T-helper 1 cell treated with Interleukin-12 subunit alpha and Interleukin-12 subunit beta and Interleukin-4 antibody, amounts not matched to agents 30 ng/mL and 1 ng/mL, for 36 hours (primary cell): Measurements from ENCODE around the gene NPNT. TPM values are rescaled to one million over a fixed set of nuclear protein-coding genes. Genes with fewer than 3 reads are reported as not detected.

ENCODE experiments used
- intact Hi-C: fragments of 100-400 bp; cut with micrococcal nuclease; formaldehyde crosslinking; loops from one replicate; pipeline ENCODE4 v1.15.1; 2024
- total RNA-seq: library from RNA; stranded (reverse); gene quantifications from 2 replicates; pipeline ENCODE4 v1.2.3, GENCODE V29; 2022

The NPNT gene
- total RNA-seq, 1 donor from 2014 or later: not detected

DNA sequence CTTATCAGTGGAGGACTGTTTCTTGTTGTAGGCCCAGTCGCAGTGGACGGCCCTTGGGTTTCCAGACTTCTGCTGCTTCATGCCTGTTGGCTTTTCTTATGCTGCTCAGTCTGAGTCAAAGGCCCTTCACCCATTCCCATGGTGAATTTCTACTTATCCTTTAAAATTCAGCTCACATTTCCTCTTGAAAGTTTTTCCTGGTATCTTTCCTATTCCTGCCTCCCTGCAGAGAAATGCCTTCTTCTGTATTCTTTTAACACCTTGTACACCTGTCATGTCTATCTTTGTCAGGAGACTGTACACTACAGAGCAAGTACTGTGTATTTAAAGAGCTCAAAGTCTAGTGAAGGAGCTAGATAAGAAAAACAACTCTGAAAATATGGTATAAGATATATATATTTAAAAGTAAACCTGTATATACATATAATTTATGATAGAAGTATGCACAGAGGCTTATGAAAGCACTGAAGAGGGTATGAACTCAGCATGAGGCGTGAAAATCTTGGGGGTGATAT is 22.0 kb downstream of the NPNT start:
- intact Hi-C loops: no loop called here

DNA sequence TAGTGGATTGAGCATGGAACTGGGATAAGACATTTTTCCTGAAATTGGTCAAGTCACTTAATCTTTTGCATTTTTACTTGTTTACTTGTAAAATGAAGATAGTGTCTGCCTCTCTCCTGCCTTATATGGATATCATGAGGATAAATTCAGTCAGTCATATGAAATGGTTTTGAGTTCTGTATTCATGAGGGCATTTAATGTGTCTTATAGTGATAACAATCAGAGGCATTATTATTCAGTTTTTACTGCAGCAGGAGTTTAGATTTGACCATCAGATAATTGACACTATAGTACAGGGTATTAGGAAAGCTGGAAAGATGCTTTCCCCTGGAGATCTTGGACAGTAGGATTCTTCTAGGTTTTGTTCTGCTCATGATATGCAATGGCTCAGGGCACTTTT is 26.0 kb downstream of the NPNT start:
- intact Hi-C loops: no loop called here

DNA sequence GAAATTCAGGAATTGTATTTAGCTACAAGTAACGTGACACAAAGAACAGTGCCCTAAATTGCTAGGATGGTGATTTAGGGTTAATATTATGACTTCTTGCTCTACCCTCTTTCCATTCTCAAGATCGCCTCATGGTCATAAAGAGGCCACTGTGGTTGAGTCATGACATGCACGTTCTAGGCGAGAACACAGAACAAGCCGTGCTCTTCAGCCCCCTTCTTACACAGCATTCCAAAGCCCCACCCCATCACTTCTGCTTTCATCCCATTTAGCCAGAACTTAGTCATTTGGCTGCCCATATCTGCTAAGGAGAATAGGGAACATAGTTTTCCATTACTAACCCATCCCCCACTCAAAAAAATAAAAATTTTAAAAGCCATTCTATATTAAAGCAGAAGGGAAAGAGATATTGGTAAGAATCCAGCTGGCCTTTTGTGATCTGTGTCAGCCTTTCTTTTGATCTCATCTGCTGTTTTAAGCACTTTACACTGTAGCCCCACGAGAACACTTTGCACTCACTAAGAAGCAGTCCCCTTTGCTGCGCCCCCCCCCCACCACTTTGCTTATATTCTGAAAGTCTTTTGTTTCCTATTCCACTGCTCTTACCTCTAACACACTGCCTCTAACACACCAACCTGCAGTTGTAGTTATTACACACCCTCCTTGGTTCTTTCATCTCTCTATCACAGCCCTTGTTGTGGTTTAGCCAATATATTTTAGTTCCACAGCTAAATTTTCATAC is 28.4 kb downstream of the NPNT start:
- intact Hi-C loops: no loop called here

DNA sequence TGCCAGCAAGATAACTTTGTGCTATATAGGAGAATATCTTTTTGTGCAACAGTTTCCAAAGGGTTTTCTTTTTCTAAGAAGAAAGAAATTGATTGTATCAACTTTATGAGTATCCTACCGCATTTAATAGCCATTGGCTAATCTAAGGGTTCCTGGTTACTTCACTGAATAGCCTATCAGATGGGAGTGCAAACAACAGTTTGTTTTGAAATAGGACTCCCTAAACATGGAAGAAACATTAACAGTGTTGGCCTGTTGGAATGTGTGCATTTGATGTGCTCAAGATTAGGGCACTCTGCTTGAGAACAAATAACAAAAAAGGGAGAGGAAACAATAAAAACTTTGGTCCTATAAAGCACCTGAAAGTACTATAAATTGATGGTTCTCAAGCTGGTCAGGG is 29.1 kb downstream of the NPNT start:
- intact Hi-C loops: no loop called here

DNA sequence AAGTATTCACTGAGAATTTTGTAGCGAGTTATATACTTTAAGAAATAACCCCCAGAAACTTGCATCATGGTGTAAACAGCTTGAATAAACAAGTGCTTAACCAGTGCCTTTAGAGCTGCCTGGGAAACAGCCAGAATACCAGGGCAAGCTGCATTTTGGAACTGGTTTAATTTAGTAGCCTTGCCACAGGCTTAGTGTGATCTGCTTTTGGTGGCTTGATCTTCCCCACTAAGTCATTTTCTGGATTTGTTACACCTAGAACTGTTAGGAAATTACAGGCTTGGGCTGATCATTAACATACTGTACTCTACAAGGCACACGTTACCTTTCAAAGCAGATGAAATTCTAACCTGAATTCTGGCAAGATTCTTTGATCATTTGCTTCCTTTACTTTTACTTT is 35.4 kb downstream of the NPNT start:
- intact Hi-C loops: no loop called here

DNA sequence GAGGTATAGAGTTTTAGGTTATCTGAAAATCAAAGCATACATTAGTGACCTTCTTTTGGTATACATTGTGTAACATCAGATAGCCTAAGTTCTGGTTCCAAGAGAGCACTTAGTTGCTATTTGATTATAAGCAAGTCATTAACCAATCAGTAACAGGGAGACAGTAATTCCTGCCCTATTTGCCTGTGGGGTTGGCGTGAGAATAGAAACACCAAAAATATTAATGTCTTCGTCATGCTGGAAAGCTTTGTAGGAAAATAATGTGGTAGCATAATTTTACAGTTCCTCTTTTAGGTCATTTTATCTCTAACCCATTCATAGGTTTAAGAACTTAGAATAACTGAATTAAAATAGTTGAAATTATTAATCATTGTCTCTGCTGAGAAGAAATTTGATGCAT is 37.8 kb downstream of the NPNT start:
- intact Hi-C loops: no loop called here

DNA sequence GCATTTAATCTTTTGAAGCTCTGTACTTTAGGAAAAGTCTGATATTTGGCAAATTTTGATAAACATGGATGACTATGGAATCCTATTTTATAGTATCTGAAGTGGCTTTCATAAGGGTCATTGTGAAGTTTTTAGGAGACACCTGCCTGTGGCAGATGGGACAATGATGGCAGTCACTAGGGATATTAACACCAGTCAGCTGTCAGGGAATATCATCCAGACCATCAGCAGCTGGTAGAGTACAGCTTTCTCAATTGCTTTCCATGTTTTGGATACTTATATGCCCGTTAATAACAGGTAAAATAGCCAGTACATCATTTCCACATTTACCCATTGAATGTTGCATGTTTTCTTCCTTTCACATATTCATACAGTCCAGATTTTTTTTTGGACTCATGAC is 39.1 kb downstream of the NPNT start:
- intact Hi-C loops: no loop called here

DNA sequence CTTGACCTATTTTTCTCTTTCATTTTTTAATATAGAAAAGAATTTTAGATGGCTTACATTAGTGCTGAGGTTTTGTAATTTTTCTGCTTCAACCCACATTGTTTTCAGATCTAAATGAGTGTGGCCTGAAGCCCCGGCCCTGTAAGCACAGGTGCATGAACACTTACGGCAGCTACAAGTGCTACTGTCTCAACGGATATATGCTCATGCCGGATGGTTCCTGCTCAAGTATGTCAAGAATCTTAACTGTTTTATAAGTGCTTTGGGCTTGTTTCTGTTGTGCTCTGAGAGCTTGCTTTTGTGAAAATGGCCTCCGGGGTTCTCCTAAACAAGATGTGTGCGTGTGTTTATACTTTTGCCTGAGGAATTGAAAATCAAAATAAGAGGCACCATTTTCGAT is 41.6 kb downstream of the NPNT start:
- intact Hi-C loops: no loop called here

DNA sequence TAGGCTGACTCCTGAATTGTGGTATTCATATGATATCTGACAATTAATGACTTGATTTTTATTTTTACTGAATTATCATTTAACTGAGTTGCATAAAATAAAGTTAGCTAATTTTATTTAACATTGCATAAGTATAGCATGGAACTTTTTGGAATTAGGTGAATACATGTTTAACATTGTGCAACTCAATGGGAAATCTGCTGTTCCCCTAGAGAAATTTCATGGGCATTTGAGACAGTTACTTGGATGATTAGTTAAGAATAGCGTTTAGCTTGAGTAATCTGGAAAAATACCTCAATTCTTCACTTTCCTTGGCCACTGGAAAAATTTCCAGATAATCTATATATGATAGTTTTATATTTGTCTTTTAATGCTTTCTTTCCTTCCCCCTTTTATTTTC is 42.5 kb downstream of the NPNT start:
- intact Hi-C loops: no loop called here

DNA sequence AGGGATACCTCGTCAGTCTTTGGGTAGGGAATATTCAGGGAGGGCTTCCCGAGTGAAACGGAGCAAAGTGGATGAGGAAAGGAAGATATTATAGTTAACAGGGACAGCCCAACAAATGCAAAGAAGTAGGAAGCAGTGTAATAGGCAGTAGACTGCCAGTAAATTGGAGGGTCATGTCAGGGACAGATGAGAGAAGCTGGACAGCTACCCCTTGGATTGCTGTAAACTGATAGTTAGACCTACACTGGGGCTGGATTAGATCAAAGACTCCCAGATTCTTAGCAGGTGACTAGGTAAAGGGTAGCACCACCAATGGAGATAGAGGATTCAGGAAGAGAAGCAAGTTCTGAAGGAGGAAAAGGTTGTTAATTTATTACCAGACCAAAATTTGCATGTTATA is 48.0 kb downstream of the NPNT start:
- intact Hi-C loops: no loop called here

DNA sequence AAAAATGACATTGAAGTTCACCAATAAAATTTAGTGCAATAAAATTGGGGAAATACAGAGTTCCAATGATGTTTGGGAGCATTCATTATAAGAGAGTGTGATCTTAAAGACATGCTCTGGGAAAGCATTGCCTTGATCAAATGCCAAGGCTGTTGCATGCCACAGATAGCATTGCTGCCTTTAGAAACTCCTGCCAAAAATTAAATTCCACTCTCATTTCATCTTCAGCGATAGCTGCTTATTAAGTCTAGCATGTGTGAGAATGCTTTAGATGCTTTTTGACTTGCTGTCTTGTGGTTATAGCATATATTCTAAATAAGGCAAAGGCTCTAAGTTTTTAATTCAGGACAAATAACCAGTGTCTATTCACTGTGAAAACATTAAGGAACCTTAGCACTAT is 49.3 kb downstream of the NPNT start:
- intact Hi-C loops: no loop called here

DNA sequence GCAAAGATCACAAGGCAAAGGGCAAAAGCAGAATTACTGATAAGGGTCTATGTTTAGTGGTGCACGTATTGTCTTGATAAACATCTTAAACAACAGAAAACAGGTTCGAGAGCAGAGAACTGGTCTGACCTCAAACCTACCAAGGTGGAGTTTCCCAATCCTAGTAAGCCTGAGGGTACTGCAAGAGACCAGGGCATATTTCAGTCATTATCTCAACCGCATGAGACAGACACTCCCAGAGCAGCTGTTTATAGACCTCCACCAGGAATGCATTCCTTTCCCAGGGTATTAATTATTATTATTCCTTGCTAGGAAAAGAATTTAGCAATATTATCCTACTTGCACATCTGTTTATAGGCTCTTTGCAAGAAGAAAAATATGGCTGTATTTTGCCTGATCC is 51.5 kb downstream of the NPNT start:
- intact Hi-C loops: no loop called here

DNA sequence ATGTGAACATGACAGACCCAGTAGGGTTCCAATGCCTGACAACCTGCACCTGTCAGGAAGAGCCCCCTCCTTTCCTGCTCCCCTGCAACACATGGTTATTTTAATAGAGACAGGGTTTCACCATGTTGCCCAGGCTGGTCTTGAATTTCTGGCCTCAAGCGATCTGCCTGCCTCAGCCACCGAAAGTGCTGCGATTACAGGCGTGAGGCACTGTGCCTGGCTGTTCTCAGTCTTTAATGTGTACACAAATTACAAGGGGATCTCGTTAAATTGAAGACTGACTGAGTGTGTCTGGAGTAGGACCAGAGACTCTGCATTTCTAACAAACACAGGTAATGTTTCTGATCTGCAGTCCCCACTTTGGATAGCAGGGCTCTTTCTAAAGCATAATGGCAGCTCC is 55.4 kb downstream of the NPNT start:
- intact Hi-C loops: no loop called here

DNA sequence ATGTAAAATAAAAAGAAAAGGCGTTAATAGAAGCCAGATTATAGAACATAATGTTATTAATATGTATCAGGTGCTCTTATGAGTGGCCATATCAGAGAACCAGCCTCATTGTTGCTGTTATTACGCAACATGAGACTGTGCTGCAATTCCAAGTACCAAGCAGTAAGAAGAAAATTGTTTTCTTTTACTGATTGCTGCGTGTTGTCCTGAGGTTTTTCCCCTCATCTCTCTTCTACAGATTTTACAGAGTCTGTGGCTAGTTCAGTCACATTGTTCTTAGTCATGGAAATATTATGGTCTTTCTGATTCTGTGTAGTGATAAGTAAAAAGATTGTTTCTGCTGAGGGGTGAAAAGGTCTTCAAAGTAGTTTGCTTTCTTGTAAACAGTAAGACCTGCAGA is 55.9 kb downstream of the NPNT start:
- intact Hi-C loops: no loop called here

DNA sequence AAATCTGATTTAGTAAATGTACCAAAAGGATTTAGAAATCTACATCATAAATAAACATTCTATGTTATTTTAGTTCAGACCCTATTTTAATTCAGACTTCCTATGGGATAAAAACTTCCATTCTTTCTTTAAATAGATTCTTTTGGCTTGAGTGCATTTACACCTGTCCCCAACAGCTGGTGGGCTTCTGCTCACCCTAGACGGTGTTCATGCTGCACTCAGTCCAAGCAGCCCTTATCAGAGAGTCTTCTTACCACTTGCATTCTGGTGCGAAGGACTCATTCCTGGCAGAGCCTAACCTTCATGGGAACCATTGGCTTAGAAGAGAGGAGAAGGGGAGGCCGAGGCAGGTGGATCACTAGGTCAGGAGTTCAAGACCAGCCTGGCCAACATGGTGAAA is 57.3 kb downstream of the NPNT start:
- intact Hi-C loops: no loop called here

DNA sequence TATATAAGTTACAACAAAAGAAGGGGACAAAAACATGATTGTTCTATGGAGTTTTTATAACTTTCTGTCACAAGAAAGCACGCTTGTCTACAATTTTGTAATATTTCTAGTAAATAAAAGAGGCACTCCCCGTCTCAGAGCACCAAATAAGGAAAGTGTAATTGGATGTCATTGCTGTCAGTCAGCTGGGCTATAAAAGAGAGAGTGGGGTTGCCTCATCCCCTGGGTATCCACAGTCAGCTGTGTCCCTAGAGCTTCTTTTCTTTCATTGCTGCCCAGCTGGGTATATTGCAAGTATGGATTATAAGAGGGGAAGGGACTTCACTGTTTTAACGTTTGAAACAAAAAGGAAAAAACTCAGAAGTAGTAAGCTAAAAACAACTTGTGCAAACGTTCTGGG is 61.3 kb downstream of the NPNT start:
- intact Hi-C loops: no loop called here

DNA sequence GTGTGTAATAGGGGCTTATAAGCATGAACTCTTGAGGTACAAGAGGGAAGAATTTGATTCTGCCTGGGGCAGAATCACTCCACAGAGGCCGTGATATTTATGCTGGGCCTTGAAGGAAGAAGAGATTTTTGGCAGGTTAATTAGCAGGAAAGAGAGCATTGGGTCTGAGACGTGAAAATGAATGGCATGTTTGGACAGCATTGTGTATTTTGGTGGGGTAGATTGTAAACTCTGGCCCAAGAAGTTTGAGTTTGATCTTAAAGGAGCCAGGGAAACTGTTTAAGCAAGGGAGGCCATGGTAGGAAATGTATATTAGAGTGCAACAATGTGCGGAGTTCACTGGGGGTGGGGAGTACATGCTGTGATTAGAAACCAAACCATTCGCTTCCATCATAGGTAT is 62.4 kb downstream of the NPNT start:
- intact Hi-C loops: no loop called here

DNA sequence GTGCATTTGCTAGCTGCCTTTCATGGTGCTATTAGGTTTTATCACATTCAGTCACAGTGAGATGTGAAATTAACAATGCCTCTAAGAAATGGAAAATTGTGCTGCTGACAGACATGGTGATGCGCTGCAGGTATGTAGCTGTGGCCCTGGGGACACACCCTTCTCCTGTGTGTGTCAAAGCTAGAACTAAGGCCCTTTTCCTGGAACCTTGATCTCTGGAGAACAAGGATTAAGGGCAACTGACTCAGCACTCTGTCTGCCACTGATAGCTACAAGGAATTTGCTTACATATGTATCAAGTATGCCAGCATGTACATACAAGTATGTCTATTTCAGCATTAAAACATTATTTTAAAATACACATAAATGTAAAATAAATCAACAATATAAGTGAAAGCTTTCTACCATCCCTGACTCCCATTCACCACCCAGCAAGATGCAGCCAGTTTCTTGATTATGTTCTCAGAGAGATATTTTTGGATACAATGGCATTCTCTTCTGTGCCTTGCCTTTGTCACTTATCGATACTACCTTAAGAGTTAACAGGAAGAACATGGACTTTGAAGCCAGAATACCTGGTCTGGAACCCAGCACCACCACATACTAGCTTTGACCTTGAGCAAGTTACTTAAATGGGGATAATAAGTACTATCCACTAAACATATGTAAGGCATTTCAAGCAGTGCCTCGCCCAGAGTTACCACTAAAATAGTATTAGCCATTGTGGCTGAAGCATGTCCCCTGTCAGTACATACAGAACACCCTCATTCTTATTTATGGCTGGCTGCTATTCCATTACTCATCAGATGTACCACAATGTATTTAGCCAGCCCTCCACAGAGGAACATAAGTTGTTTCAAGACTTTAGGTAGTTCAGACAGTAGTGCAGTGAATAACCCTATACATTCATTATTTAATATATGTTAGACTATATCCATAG is 68.5 kb downstream of the NPNT start:
- intact Hi-C loops: no loop called here

DNA sequence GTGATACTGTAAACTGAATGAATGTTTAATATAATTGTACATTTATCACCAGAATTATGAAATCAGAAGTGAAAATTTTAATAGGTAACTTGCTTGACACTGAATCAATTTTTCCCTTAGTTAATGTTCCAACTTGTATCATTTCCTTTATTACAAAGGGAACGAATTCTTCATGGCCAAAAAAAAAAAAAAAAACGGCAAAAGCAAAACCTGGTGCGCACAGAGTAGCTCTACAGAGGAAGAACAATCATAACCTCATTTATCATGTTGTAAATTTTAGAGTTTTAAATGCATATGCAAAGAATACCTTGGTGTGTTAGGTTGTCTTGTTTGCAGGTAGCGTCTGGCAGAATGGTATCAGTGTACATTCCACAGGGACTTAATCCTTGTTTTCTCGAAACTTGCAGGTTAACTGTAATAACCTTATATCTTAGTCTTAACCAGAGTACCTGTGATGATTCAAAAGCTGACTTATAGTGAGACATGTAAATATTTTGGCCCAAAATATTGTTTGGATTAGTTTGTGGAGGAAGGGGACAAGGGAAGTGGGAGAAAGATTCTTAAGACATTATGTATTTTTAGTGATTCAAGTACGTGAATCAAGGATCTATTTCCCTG is 70.0 kb downstream of the NPNT start:
- intact Hi-C loops: no loop called here

DNA sequence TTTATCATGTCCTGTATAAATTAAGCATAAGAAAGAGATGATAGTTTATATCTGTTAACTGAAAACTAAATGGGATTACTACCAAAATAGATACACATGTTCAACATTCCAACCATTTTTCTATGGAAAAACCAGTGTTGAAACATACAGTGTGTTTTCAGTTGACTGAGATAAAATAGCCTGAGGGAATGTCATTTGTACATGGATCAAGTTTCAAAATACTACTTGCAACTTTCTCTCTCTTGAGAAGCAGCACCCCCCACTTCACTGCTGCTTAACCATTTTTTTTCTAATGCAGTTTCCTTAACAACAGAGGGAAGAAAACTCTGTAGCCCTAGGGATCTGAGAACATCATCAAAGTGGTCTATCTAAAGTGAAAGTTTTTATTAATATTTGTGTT is 70.8 kb downstream of the NPNT start:
- intact Hi-C loops: no loop called here

DNA sequence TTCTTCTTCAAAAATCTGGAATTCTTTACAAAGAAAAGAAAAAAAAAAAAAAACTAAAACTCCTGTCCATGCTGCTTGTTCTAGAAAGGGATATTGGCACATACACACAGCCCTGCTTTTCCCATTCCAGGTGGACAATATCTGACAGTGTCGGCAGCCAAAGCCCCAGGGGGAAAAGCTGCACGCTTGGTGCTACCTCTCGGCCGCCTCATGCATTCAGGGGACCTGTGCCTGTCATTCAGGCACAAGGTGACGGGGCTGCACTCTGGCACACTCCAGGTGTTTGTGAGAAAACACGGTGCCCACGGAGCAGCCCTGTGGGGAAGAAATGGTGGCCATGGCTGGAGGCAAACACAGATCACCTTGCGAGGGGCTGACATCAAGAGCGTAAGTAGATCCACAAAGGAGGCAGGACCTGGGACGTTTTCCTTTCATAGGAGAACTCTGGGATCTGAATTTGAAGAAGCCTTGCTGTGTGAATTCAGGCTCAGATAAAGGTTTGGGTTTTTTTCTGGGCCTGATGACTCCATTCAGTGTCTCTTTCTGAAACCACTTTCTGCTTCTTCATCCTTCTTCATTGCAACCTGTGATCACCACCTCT is 71.9 kb downstream of the NPNT start:
- intact Hi-C loops: no loop called here

DNA sequence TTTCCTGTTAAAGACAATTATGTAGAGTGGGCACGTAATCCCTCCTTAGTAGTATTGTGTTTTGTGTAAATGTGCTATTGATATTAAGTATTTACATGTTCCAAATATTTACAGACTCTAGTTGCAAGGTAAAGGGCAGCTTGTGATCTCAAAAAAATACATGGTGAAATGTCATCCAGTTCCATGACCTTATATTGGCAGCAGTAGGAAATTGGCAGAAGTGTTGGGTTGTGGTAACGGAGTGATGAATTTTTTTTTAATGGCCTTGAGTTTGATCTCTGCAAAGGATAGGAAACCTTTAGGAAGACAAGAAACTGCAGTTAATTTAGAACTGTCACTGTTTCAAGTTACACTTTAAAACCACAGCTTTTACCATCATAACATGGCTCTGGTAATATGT is 74.3 kb downstream of the NPNT start:
- intact Hi-C loops: no loop called here
